ENCODE measurements around the gene ALDH3A2. TPM values are rescaled to one million over a fixed set of nuclear protein-coding genes. Genes with fewer than 3 reads are reported as not detected.

The ALDH3A2 gene
- total and polyA plus RNA-seq, 2 experiments from 2014 or later, result 63.6 to 137 TPM

- H3K36me3 ChIP-seq (replicated peaks; ENCODE audit: insufficient read depth, low read depth), result peaks cover 3% of the 10 kb centered on the region
- H3K9me2 ChIP-seq (replicated peaks; ENCODE audit: insufficient read depth), result no peaks in the 10 kb centered on the region
- no peak overlapping the region for H3K27ac ChIP-seq
- H3K4me1 ChIP-seq (ENCODE audit: insufficient read depth), result peaks cover 5% of the 10 kb centered on the region
- 94% methylated on average over 3 of the region's 3 CpGs for WGBS (ENCODE audit: low lambda C conversion rate, missing lambda C conversion rate)
- H3K27me3 ChIP-seq, result no peaks in the 10 kb centered on the region
- H4K20me1 ChIP-seq (ENCODE audit: insufficient read depth, poor library complexity, severe bottlenecking), result no peaks in the 10 kb centered on the region
- no peak overlapping the region for H3K4me2 ChIP-seq
- DNase-seq (ENCODE audit: low spot score), result no peak
- TF ChIP-seq EZH2phosphoT487 (IDR thresholded peaks at IDR 0.05; ENCODE audit: low read depth, severe bottlenecking, unreplicated experiment) (no peak), EZH2 (IDR thresholded peaks at IDR 0.05; ENCODE audit: borderline replicate concordance) (no peak), CTCF (IDR thresholded peaks at IDR 0.05; ENCODE audit: poor library complexity) (no peak)
- peaks cover 15% of the 10 kb centered on the region for H3K79me2 ChIP-seq
- H3K4me3 ChIP-seq, result no peak overlapping the region
- H3K9me3 ChIP-seq (ENCODE audit: low read depth), result no peaks in the 10 kb centered on the region
- H2AFZ ChIP-seq, result no peak overlapping the region
Measured at GRCh38 chr17:19661121-19661520, 12.6 kb downstream of the ALDH3A2 start.

GRCh38 chr17:19663097-19663496 is 14.5 kb downstream of the ALDH3A2 start:
- no peak for TF ChIP-seq CTCF (IDR thresholded peaks at IDR 0.05; ENCODE audit: poor library complexity)
- no peak for TF ChIP-seq EZH2 (IDR thresholded peaks at IDR 0.05; ENCODE audit: borderline replicate concordance)
- TF ChIP-seq EZH2phosphoT487 (IDR thresholded peaks at IDR 0.05; ENCODE audit: low read depth, severe bottlenecking, unreplicated experiment), result no peak
- H3K9me3 ChIP-seq (ENCODE audit: low read depth), result no peaks in the 10 kb centered on the region
- H3K79me2 ChIP-seq, result peaks cover 15% of the 10 kb centered on the region
- H3K4me1 ChIP-seq (ENCODE audit: insufficient read depth), result peaks cover 5% of the 10 kb centered on the region
- H3K9me2 ChIP-seq (replicated peaks; ENCODE audit: insufficient read depth), result no peaks in the 10 kb centered on the region
- no peak overlapping the region for H3K27ac ChIP-seq
- H3K36me3 ChIP-seq (replicated peaks; ENCODE audit: insufficient read depth, low read depth), result peaks cover 3% of the 10 kb centered on the region
- no peaks in the 10 kb centered on the region for H4K20me1 ChIP-seq (ENCODE audit: insufficient read depth, poor library complexity, severe bottlenecking)
- H3K4me2 ChIP-seq, result no peak overlapping the region
- H3K4me3 ChIP-seq, result no peak overlapping the region
- H3K27me3 ChIP-seq, result no peaks in the 10 kb centered on the region
- WGBS (ENCODE audit: low lambda C conversion rate, missing lambda C conversion rate), result 97% methylated on average over 6 of the region's 6 CpGs
- H2AFZ ChIP-seq, result no peak overlapping the region
- no peak for DNase-seq (ENCODE audit: low spot score)

DNA sequence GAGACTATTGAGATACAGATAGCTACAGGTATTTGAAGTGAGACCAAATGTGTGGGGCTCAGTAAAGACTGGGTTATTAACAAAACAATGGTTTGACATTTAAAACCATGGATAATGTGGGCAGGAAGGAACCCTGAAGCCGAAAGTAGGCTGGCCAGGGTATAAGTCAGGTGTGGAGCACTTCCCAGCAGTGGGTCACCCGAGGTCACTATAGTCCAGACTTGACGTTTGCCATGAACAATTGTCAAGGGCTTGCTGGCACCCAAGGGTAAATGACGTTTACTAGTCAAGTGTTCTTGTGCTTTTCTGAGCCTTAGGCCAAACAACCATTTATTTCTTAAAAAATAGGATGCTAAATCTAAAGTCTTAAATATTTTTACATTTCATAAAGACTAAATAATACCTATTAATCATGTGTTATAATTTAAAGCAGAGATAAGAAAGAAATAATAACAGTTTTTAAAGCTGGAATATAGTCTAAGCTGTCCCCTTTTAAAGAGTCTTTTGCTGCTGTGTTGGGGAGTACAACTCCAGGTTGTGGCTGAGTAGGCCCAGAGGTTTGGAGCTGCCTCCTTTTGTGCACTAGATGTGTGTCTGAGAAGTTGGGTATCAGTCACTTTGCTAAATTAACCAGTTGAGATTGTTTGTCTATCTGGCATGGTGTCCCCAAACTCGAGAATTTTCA is 15.7 kb downstream of the ALDH3A2 start:
- TF ChIP-seq EZH2 (IDR thresholded peaks at IDR 0.05; ENCODE audit: borderline replicate concordance), result no peak
- no peak for TF ChIP-seq CTCF (IDR thresholded peaks at IDR 0.05; ENCODE audit: poor library complexity)
- no peak for TF ChIP-seq EZH2phosphoT487 (IDR thresholded peaks at IDR 0.05; ENCODE audit: low read depth, severe bottlenecking, unreplicated experiment)
- Histone ChIP-seq H4K20me1 (ENCODE audit: insufficient read depth, poor library complexity, severe bottlenecking) (no peaks in the 10 kb centered on the region), H3K27me3 (no peaks in the 10 kb centered on the region), H2AFZ (no peak overlapping the region), H3K4me2 (no peak overlapping the region), H3K9me2 (replicated peaks; ENCODE audit: insufficient read depth) (no peaks in the 10 kb centered on the region), H3K27ac (no peak overlapping the region), H3K4me1 (ENCODE audit: insufficient read depth) (peaks cover 5% of the 10 kb centered on the region), H3K36me3 (replicated peaks; ENCODE audit: insufficient read depth, low read depth) (peaks cover 3% of the 10 kb centered on the region), H3K4me3 (no peak overlapping the region), H3K79me2 (peaks cover 8% of the 10 kb centered on the region), H3K9me3 (ENCODE audit: low read depth) (no peaks in the 10 kb centered on the region)
- WGBS (ENCODE audit: low lambda C conversion rate, missing lambda C conversion rate), result 78% methylated on average over 5 of the region's 5 CpGs
- DNase-seq (ENCODE audit: low spot score), result no peak

Measured in hepatocyte (in vitro differentiated cells).